ENCODE results near the gene TSSK1B.
"Not testable (repeated sequence)": the region's sequence is repeated elsewhere in the genome, so short reads cannot be mapped to it uniquely, and the experiment has no call there.

TSSK1B gene

GRCh38 chr5:113434889-113435288, at the start of gene TSSK1B:
Gene TSSK1B, minus strand, starts transcription at chr5:113434989. Its CDS starts 150 bp downstream, at chr5:113434839.
- in situ Hi-C loops (cut with MboI; ENCODE audit: low sequenced_read_pairs), result no loop called here

DNA sequence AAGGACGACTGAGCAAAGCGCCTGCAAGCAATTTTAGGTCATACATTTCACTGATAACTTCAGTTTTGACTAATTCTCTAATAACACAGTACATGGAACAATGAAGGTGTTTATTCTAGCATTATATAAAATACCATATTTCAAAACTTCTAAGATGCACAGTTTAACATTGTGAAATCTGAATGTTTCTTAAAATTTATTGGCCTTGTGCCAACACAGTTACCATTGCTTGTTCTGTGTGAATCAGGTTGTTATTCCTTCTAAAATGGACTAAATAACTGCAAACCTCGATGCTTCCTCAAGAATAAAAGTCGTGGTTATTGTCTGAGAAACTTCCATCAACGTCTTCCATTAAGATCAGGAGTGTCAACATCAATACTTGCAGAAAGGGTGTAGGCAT, 45.5 kb upstream of the TSSK1B start:
- in situ Hi-C loops (cut with MboI; ENCODE audit: low sequenced_read_pairs), result no loop called here

DNA sequence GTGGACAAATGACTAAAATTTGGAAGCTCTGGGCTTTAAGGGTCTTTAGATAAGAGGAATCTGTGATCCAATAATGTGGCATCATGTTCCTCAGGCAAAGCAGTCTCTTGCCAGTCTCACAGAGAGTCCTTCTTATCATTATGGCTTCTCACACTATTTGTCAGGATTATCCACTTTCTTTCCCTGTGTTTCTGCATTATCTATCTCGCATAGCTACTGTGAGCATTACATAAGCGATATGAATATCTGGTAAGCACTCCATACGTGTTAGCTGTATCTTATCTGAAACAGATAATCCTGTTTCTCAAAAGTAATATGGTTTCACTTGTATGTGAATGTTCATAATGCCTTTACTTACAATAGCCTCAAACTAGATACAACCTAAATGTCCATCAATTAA, 43.9 kb upstream of the TSSK1B start:
- in situ Hi-C loops (cut with MboI; ENCODE audit: low sequenced_read_pairs), result no loop called here

DNA sequence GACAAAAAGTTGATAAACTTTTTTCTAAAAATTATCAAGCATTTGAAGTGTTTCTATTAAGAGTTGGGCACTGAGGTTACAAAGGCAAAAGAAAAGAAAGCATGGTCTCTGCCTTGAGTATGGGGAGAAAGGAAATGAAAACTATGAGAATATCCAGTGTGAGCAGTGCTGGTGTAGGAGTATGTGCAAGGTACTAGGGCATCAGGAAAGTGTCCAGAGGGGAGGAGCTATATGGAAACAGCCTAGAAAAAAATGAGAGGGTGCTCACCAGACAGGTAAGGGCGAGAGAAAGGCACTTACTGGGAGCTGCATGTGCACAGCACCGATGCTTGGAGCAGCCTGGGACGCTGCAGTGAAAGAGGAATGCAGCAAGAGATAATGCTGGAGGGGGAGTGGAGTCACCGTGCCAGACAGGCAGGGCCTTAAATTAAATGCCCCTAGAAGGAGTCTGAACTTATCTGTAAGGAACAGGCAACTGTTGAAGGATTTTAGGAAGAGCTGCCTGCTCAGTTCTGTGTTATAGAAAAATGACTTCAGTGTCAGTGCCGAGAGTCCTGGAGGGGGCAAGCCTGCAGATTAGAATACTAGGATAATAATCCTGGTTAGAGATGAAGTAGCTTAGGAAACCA, 39.4 kb upstream of the TSSK1B start:
- in situ Hi-C loops (cut with MboI; ENCODE audit: low sequenced_read_pairs), result no loop called here

GRCh38 chr5:113463032-113463431, 28.2 kb upstream of the TSSK1B start:
- in situ Hi-C loops (cut with MboI; ENCODE audit: low sequenced_read_pairs), result no loop called here

GRCh38 chr5:113457106-113457505, 22.3 kb upstream of the TSSK1B start:
- in situ Hi-C loops (cut with MboI; ENCODE audit: low sequenced_read_pairs), result not testable (repeated sequence)

DNA sequence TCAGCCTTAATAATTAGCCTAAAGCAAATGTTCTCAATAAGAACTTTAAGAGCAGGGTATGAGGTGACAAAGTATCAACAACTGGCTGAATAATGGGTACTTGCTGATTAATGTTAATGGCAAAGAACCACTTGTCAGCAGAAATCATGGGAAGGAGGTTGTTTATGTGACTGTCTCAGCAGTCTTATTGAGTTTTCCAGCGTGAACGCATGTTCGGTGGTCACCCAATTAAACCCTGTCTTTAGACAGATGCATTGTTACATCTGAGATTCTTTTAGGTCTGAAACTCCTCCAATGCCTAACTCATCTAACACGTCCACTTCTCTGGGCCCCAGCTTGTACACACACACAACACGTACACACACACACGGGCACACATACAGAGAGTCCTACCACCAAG, 18.2 kb upstream of the TSSK1B start:
- in situ Hi-C loops (cut with MboI; ENCODE audit: low sequenced_read_pairs), result no loop called here

DNA sequence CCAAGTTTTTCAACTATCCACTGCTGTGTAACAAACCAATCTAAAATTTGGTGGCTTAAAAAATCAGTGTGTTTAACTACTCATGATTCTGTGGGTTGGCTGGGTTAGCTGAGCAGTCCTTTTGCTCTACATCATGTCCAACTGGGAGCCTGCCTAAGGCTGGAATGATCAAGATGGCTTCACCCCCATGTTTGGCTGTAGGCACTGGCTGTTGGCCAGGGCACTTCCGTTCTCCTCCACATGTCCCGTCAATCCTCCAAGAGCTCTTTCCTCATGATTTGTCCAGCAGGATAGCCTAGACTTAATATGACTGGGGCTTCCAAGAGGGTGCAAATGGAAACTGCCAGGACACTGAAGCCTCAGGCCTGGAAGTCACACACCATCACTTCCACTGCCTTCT, 17.0 kb upstream of the TSSK1B start:
- in situ Hi-C loops (cut with MboI; ENCODE audit: low sequenced_read_pairs), result no loop called here

DNA sequence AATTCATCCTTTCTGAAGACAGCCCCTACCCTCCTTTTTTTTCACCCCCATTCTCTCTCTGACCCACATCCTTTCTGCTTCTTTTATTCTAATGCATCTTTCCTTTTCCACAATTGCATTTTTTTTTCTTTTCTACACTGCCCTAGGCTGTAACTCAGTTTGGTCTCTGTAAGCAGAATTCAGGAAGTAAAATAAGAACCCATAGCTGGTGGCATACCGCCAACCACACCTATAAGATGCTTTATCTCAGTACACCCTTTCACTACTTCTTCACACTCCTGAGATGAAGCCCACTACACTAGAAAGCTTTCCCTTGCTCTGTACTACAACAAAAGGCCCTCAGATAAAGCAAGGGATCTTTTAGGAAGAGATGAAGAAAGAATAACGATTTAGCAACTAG, 16.1 kb upstream of the TSSK1B start:
- in situ Hi-C loops (cut with MboI; ENCODE audit: low sequenced_read_pairs), result no loop called here

GRCh38 chr5:113450462-113450861, 15.7 kb upstream of the TSSK1B start:
- in situ Hi-C loops (cut with MboI; ENCODE audit: low sequenced_read_pairs), result no loop called here

DNA sequence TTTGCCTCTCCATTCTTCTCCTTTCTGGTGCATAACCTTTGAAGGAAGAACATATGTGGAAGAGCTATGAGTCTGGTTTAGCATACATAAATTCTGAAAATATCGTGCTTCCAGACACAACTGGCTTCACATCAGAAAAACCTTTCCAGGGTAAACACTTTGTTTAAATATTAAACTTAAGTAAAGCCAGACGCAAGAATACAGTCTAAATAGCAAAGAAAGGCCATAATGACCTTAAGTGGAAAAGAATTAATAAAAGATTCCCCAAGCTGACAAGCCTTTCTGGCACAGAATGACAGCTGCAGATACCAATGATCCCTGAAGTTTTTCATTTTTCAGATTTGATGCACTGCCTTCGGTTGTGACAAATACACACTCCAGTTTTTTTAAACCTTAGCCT, 13.5 kb upstream of the TSSK1B start:
- in situ Hi-C loops (cut with MboI; ENCODE audit: low sequenced_read_pairs), result no loop called here

- in situ Hi-C loops (cut with MboI; ENCODE audit: low sequenced_read_pairs), result no loop called here
These were observed 12.8 kb upstream of the TSSK1B start for GRCh38 chr5:113447498-113448050.

DNA sequence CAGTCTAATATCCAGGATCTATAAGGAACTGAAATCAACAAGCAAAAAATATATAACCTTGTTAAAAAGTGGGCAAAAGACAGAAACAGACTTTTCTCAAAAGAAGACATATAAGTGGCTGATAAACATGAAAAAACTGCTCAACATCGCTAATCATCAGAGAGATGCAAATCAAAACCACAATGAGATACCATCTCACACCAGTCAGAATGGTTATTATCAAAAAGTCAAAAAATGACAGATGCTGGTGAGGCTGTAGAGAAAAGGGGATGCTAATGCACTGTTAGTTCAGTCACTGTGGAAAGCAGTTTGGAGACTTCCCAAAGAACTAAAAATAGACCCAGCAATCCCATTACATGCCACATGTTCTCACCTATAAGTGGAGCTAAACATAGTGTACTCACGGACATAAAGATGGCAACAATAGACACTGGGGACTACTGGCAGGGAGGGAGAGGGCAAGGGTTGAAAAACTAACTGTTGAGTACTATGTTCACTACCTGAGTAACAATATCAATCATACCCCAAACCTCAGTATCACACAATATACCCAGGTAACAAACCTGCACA, 11.7 kb upstream of the TSSK1B start:
- in situ Hi-C loops (cut with MboI; ENCODE audit: low sequenced_read_pairs), result no loop called here

- in situ Hi-C loops (cut with MboI; ENCODE audit: low sequenced_read_pairs), result no loop called here
These were observed 2.3 kb upstream of the TSSK1B start for GRCh38 chr5:113437111-113437510.

DNA sequence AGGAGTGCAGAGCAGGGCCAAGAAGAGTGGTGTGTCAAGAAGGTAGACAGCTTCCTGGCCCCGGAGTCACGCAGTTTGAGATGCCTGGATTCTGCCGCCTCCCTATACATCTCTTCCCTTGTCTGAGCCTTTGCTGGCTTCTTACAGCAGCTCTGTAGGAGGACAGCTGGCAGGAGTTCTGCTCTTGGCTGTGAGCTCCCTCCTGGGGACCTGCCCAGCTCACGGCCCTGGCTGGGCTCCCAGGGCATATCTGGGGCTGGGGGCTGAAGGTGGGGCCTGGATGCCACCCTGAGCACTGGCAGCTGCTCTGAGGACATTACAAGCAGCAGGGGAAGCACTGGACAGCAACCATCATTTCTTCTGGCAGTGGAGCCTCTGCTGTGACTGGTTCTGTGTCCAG, 786 bp upstream of the TSSK1B start:
- in situ Hi-C loops (cut with MboI; ENCODE audit: low sequenced_read_pairs), result no loop called here

DNA sequence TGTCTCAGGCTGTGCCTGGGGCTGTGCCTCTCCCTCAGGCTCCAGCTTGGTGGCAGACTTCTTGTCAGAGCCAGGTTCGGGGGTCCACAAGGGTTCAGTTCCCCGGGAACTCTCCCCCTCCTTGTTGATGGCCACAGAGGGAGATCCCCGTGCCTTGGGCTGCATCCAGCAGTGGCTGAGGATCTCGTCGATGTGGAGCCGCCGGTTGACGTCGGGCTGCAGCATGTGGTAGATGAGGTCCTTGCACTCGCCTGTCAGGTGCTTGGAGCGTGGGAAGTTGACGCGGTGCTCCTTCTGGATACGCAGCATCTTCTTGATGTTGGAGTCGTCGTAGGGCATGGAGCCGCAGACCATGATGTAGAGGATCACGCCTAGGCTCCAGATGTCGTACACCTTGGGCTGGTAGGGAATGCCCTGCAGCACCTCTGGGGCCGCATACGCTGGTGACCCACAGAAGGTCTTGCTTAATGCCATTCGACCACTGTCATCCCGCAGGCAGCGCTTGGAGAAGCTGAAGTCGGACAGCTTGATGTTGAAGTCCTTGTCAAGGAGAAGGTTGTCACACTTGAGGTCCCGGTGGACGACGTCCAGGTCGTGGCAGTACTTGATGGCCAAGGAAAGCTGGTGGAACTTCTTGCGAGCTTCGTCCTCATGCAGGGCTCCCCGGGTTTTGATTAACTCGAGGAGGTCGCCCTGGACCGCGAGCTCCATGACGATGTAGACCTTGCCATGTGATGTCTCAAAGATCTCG, 752 bp downstream of the TSSK1B start:
- in situ Hi-C loops (cut with MboI; ENCODE audit: low sequenced_read_pairs), result no loop called here

DNA sequence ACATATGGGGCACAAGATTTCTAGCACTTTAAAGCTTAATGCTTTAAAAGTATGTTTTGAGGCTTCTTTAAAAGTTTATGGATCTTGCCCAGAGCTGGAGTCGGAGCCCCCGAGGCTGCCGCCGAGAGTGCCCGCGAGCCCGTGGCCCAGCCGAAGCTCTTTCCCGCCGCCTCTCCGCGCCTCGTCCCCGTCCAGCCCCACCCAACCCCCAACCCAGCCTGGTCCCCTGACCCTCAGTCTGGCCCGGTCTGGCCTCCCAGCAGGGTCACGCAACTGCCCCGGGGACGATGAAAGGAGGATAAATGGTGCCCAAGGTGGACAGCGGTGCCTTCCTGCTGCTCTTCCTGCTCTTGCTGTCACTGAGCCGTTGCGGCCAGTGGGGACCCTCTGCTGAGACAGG, 1.7 kb downstream of the TSSK1B start:
- in situ Hi-C loops (cut with MboI; ENCODE audit: low sequenced_read_pairs), result no loop called here

GRCh38 chr5:113427871-113428574, 6.8 kb downstream of the TSSK1B start:
- in situ Hi-C loops (cut with MboI; ENCODE audit: low sequenced_read_pairs), result no loop called here

DNA sequence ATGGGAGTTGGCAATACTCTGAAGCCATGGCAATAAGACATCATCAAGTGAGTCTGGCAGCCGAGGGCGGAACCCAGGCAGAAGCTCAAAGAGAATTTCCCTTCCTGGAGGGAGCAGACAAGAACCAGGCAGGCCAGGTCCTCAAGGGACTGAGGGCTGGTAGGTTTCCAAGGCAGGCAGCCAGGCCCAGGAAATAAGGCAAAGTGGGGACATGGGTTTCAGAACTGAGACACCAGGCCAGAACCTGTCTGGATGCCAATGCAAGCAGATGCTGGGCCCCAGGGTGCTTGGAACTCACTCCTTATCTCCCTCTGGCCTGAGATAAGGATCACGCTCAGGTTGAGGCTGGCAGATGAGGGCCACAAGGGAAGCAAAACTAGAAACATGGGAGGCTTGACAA, 8.9 kb downstream of the TSSK1B start:
- in situ Hi-C loops (cut with MboI; ENCODE audit: low sequenced_read_pairs), result no loop called here

DNA sequence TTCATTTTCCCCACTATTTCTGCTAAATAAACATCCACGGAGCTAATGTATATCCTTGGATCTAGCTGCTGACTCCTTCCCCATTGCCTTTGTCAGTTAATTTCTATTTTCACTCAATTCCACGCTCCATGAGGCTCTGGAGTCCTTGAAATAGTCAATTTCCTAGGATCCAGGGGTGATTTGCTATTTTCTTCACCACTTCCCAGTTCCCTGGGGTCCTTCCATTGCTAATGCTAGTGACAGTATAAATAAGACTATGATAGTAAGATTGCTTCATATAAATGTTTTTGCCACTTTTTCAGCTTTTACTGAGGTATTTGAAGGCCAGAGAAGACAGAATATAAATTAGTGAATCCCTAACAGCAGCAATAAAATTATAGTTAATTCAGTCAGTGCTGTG, 13.1 kb downstream of the TSSK1B start:
- in situ Hi-C loops (cut with MboI; ENCODE audit: low sequenced_read_pairs), result no loop called here

GRCh38 chr5:113405530-113405929, 29.3 kb downstream of the TSSK1B start:
- in situ Hi-C loops (cut with MboI; ENCODE audit: low sequenced_read_pairs), result no loop called here
